GM21360 (cell line): ENCODE measurements around the gene CDCA8.
"Not testable (repeated sequence)": the region's sequence is repeated elsewhere in the genome, so short reads cannot be mapped to it uniquely, and the experiment has no call there.

ENCODE experiments used
- ATAC-seq: cut with Tn5 transposase; IDR thresholded peaks from one replicate; pipeline ENCODE4 v1.9.1; 2021; ENCODE audit warnings: mild to moderate bottlenecking, moderate library complexity; ENCODE audit not compliant: unreplicated experiment

Gene CDCA8

GRCh38 chr1:37672136-37672870, 20.0 kb upstream of the CDCA8 start:
- no peak for ATAC-seq

- no peak for ATAC-seq
Observed at GRCh38 chr1:37673920-37674319, 18.4 kb upstream of the CDCA8 start.

GRCh38 chr1:37676281-37677142, 15.8 kb upstream of the CDCA8 start:
- no peak for ATAC-seq

GRCh38 chr1:37677143-37677439, 15.2 kb upstream of the CDCA8 start:
- ATAC-seq, result no peak

- ATAC-seq, result no peak
Observed at GRCh38 chr1:37677808-37678207, 14.5 kb upstream of the CDCA8 start.

- ATAC-seq, result no peak
Observed at GRCh38 chr1:37680933-37681332, 11.4 kb upstream of the CDCA8 start.

GRCh38 chr1:37682334-37682987, 9.9 kb upstream of the CDCA8 start:
- ATAC-seq, result no peak

- not testable (repeated sequence) for ATAC-seq
Observed at GRCh38 chr1:37684182-37684581, 8.1 kb upstream of the CDCA8 start.

GRCh38 chr1:37685722-37686121, 6.6 kb upstream of the CDCA8 start:
- no peak for ATAC-seq

- ATAC-seq, result not testable (repeated sequence)
Observed at GRCh38 chr1:37687764-37688163, 4.6 kb upstream of the CDCA8 start.

GRCh38 chr1:37688926-37689325, 3.4 kb upstream of the CDCA8 start:
- no peak for ATAC-seq

GRCh38 chr1:37691497-37692077, 729 bp upstream of the CDCA8 start:
- ATAC-seq, result no peak

- ATAC-seq, result no peak
Observed at GRCh38 chr1:37692834-37693175, 489 bp downstream of the CDCA8 start.

- no peak for ATAC-seq
Observed at GRCh38 chr1:37697090-37697489, 4.8 kb downstream of the CDCA8 start.

- no peak for ATAC-seq
Observed at GRCh38 chr1:37697737-37698136, 5.4 kb downstream of the CDCA8 start.

- ATAC-seq, result no peak
Observed at GRCh38 chr1:37699147-37699546, 6.8 kb downstream of the CDCA8 start.

GRCh38 chr1:37701051-37701450, 8.7 kb downstream of the CDCA8 start:
- no peak for ATAC-seq

GRCh38 chr1:37703061-37703460, 10.7 kb downstream of the CDCA8 start:
- no peak for ATAC-seq

GRCh38 chr1:37704966-37705365, 12.7 kb downstream of the CDCA8 start:
- no peak for ATAC-seq

GRCh38 chr1:37705399-37705798, 13.1 kb downstream of the CDCA8 start:
- no peak for ATAC-seq

GRCh38 chr1:37708471-37708870, 16.2 kb downstream of the CDCA8 start:
- no peak for ATAC-seq

- no peak for ATAC-seq
Observed at GRCh38 chr1:37714226-37714625, 21.9 kb downstream of the CDCA8 start.
